SU-DHL-6 (cell line): Measurements from ENCODE around the gene IPPK.

ENCODE experiments used
- H2AFZ ChIP-seq: fragments of 200-600 bp; sonication (generic); 2 replicates; pipeline ENCODE4 v1.6.1; 2014; ENCODE audit warnings: low read depth, mild to moderate bottlenecking, moderate library complexity, mixed read lengths, antibody characterized with exemption, low read length; ENCODE audit not compliant: severe bottlenecking
- H3F3A ChIP-seq: fragments of 200-600 bp; shearing (Covaris generic); 2 replicates; pipeline ENCODE4 v1.6.0; 2016; ENCODE audit warnings: antibody characterized with exemption, mild to moderate bottlenecking; ENCODE audit not compliant: insufficient read depth
- H3K27ac ChIP-seq: fragments of 200-600 bp; sonication (generic); 2 replicates; pipeline ENCODE4 v1.5.1; 2016; ENCODE audit warnings: low read depth, mild to moderate bottlenecking, low read length, moderate library complexity, mixed read lengths
- H3K27me3 ChIP-seq: fragments of 200-600 bp; sonication (generic), shearing (Covaris generic); 2 replicates; pipeline ENCODE4 v1.6.0; 2014; ENCODE audit warnings: mild to moderate bottlenecking, low read length
- H3K36me3 ChIP-seq: fragments of 200-600 bp; sonication (generic); 2 replicates; pipeline ENCODE4 v1.6.1; 2014; ENCODE audit warnings: mild to moderate bottlenecking, low read length, mixed read lengths
- H3K4me2 ChIP-seq: fragments of 300-600, 200-600 bp; shearing (Covaris generic), sonication (generic); 2 replicates; pipeline ENCODE4 v1.6.0; 2014; ENCODE audit warnings: low read length, low read depth, mild to moderate bottlenecking; ENCODE audit not compliant: poor library complexity, severe bottlenecking
- H3K4me3 ChIP-seq: fragments of 200-600 bp; sonication (generic); 2 replicates; pipeline ENCODE4 v1.5.1; 2014; ENCODE audit warnings: antibody characterized with exemption, low read length, mild to moderate bottlenecking, mixed read lengths; ENCODE audit not compliant: insufficient read depth, poor library complexity, severe bottlenecking
- H3K79me2 ChIP-seq: fragments of 200-600 bp; sonication (generic); 2 replicates; pipeline ENCODE4 v1.6.1; 2014; ENCODE audit warnings: mild to moderate bottlenecking, low read length, moderate library complexity; ENCODE audit not compliant: insufficient read depth
- H3K9ac ChIP-seq: fragments of 200-600 bp; sonication (generic); 2 replicates; pipeline ENCODE4 v1.7.0; 2014; ENCODE audit warnings: mild to moderate bottlenecking, low read length
- H3K9me2 ChIP-seq: fragments of 200-600 bp; sonication (generic); replicated peaks from 2 replicates; pipeline ENCODE4 v1.6.1; 2014; ENCODE audit warnings: low read length; ENCODE audit not compliant: insufficient read depth
- H3K9me3 ChIP-seq: fragments of 200-600 bp; sonication (generic); 2 replicates; pipeline ENCODE4 v1.6.1; 2014; ENCODE audit warnings: low read length, mixed read lengths; ENCODE audit not compliant: insufficient read depth
- H4K20me1 ChIP-seq: fragments of 200-600 bp; sonication (generic); 2 replicates; pipeline ENCODE4 v1.6.1; 2014; ENCODE audit warnings: low read depth, mild to moderate bottlenecking, antibody characterized with exemption, low read length, moderate library complexity, mixed read lengths
- CTCF ChIP-seq: fragments of 200-600 bp; sonication (generic); IDR thresholded peaks from one replicate; pipeline ENCODE4 v1.5.1; 2017; ENCODE audit warnings: antibody characterized with exemption, mild to moderate bottlenecking, low read length, moderate library complexity; ENCODE audit not compliant: insufficient read depth, poor library complexity, severe bottlenecking
- EZH2phosphoT487 ChIP-seq: fragments of 200-600 bp; sonication (generic), shearing (Covaris generic); conservative IDR thresholded peaks from 2 replicates; pipeline ENCODE4 v1.6.1; 2018; ENCODE audit warnings: mild to moderate bottlenecking, antibody characterized with exemption, low read length, moderate library complexity, mixed read lengths

Gene IPPK

GRCh38 chr9:92654481-92655301 lies 15.2 kb downstream of the IPPK start:
- no peak overlapping the region for H3K27ac ChIP-seq
- H4K20me1 ChIP-seq: no peaks in the 10 kb centered on the region

GRCh38 chr9:92652461-92652860 lies 17.5 kb downstream of the IPPK start:
- Histone ChIP-seq H3K4me3 (no peak overlapping the region), H3K9me3 (no peaks in the 10 kb centered on the region), H3K36me3 (no peaks in the 10 kb centered on the region), H4K20me1 (no peaks in the 10 kb centered on the region), H3K79me2 (0 out of 2 replicates have a peak, but pooled peaks cover 4% of the 10 kb centered on the region), H3F3A (no peaks in the 10 kb centered on the region), H3K27me3 (no peaks in the 10 kb centered on the region), H3K9ac (no peak overlapping the region), H3K27ac (no peak overlapping the region), H2AFZ (no peak overlapping the region), H3K9me2 (no peaks in the 10 kb centered on the region), H3K4me2 (no peak overlapping the region)
- TF ChIP-seq CTCF (no peak), EZH2phosphoT487 (no peak)

More at GRCh38 chr9:92654481-92655301, 15.2 kb downstream of the IPPK start:
- Histone ChIP-seq H3K27me3 (no peaks in the 10 kb centered on the region), H3K9me3 (no peaks in the 10 kb centered on the region), H3K36me3 (no peaks in the 10 kb centered on the region), H3K4me3 (no peak overlapping the region), H3F3A (no peaks in the 10 kb centered on the region), H3K9ac (no peak overlapping the region), H3K4me2 (no peak overlapping the region), H3K79me2 (peaks cover 19% of the 10 kb centered on the region), H3K9me2 (no peaks in the 10 kb centered on the region), H2AFZ (no peak overlapping the region)
- no peak for TF ChIP-seq CTCF
- TF ChIP-seq EZH2phosphoT487: no peak

- no peaks in the 10 kb centered on the region for H3K9me2 ChIP-seq
- no peak overlapping the region for H3K4me3 ChIP-seq
- 0 out of 2 replicates have a peak, but pooled peaks cover 4% of the 10 kb centered on the region for H3K79me2 ChIP-seq
- no peaks in the 10 kb centered on the region for H4K20me1 ChIP-seq
- no peak overlapping the region for H3K27ac ChIP-seq
- TF ChIP-seq EZH2phosphoT487 (no peak), CTCF (no peak)
- peaks cover 3% of the 10 kb centered on the region; the same call in 1 of the 2 replicates for H3K36me3 ChIP-seq
- H3K27me3 ChIP-seq: no peaks in the 10 kb centered on the region
- H3F3A ChIP-seq: no peaks in the 10 kb centered on the region
- no peak overlapping the region for H3K9ac ChIP-seq
- H3K4me2 ChIP-seq: no peak overlapping the region
- H2AFZ ChIP-seq: no peak overlapping the region
- H3K9me3 ChIP-seq: no peaks in the 10 kb centered on the region
These were observed 18.9 kb downstream of the IPPK start for GRCh38 chr9:92650839-92651621.
